Right renal cortex interstitium (tissue), 3 donors: ENCODE results near the gene MFSD12. TPM values are rescaled to one million over a fixed set of nuclear protein-coding genes. Genes with fewer than 3 reads are reported as not detected.

Experiments used
- DNase-seq, 3 donors: peaks; one replicate each; pipeline ENCODE4 v3.0.0-alpha.2; 2013; ENCODE audit warnings: low read depth in 3 of 3, low spot score in 2 of 3
- polyA plus RNA-seq, 3 donors: library from polyadenylated mRNA; unstranded; fragments of 120-200 nt; gene quantifications; one replicate each; pipeline ENCODE4 v1.2.1, GENCODE V29; 2013; ENCODE audit not compliant: insufficient read length in 3 of 3

The MFSD12 gene
- polyA plus RNA-seq: 10 to 100 TPM; 47.2 to 53.4 (median 48.2) TPM

DNA sequence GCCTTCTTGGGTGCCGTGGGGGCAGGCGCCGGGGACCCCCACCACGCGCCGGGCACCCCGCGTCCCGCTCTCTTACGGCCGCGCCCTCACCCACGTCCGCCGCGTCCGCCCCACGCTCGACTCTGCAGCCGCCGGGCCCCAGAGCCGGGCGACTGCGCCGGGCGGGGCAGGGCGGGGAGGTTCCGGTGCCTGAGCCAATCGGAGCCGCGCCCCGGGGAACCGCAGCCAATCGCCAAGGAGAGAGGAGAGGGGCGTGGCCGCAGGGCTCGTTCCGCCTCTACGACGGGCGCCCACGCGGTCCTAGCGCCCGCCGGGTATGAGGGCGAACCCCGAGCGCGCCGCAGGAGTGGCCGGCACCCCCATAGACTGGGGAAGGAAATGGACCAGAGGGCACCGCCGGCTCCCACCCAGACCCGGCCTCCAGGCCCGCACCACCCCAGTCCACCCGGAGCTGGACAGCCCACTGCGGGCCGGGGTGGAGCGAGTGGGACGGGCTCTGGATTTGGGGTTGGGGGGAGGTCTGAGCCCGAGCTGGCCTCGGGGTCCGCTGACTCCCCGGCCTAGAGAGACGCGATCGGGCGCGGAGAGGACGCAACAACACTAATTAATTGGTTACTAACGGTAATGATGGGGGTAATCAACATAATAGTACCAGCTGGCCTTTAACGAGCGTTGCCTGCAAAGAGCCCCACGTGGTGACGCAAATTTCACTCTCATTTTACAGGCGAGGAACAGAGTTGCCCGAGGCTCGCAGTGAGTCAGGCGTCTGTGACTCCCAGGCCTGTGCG, at the start of gene MFSD12:
MFSD12 (minus strand) TSS at position 126 of the 788 bp plus-strand sequence. CDS start 183 bp downstream, outside the sequence.
- DNase-seq: peak; percentile 66 to 88 (median 80)

DNA sequence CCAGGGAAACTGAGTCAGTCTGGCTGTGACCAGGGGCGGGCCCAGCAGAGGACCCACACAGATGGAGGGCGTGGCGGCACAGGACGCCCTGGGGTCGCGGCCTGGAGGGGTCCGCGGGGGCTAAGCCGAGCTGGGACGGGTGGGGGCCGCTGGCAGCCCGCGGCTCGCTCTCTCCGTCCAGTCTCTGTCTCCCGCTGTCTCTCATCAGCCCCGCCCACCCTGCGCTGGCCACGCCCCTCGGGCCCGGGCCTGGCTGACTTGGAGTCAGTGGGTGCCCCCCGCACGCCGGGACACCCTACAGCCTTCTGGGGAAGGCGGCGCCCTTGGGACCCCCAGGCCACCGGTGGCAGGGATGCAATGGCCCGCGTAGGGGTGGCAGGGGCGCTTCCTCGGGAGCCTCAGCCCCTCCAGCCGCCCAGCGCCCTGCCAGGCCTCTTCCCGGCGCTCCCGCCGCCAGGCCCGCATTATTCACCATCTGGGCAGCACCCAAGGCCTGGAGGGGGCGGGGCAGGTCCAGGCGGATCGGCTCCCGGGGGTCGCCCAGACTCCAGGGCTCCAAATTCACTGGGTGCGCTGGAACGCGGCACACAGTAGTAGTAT, 49.4 kb upstream of the MFSD12 start, which contains the start of gene TBXA2R:
TBXA2R (minus strand) TSS at position 186 of the 600 bp plus-strand sequence. CDS start 6,241 bp downstream, outside the sequence.
- DNase-seq: no peak

DNA sequence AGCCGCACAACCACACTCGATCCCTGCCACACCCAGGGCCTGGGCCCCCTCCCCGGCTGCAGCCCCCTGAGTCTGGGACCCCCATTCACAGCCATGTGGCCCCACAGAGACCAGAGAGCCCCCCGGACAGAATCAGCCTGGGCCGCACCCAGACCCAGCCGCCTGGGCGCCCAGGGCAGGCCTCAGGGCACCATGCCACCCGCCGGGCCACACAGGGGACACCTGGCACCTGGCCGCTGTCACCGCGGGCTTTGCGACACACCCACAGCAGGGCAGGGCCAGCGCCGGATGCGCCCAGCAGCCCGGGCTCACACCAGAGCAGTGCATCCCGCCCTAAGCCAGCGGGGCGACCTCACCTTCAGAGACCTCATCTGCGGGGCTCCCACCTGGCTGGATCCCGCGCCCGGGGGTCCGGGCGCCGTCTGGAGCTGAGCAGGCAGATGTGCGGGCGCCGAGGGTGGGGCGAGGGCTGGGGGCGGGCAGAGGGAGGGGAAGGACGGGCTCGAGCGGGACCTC, 48.8 kb upstream of the MFSD12 start:
- DNase-seq: no peak

DNA sequence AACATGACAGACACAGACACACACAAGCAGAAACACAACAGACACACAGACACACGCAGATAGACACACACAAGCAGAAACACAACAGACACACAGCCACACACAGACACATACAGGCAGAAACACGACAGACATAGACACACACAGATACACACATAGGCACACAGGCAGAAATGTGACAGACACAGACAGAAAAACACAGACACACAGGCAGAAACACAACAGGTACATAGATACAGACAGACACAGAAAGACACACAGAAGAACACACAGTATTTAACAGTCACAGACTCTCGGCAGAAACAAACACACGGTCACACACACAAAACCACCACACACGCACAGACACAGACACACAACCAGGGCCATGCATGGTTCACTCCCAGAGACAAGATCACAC, 48.4 kb upstream of the MFSD12 start:
- DNase-seq: no peak

DNA sequence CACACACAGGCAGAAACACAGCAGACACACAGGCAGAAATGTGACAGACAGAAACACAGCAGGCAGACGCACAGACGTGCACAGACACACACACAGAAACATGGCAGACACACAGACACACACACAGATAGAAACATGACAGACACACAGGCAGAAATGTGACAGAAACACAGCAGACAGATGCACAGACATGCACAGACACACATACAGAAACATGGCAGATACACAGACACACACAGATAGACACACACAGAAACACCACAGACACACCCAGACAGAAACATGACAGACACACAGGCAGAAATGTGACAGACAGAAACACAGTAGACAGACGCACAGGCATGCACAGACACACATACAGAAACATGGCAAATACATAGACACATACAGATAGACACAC, 48.0 kb upstream of the MFSD12 start:
- no peak for DNase-seq

DNA sequence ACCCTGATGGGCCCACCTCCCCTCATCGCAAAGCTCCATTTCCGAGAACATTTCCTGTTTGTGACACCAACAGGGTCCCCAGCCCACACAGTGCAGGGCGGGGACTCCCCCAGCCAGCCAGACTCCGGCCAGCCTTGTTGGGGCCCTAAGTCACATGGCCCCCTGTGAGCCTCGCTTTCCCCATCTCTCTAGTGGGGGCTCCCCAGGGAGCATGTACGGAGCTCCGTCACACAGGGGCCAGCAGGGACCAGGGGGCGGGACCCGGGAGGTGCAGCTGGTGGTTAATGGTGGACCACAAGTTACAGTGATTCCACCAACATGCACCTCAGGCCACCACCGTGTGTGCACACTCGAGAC, 47.6 kb upstream of the MFSD12 start:
- no peak for DNase-seq

DNA sequence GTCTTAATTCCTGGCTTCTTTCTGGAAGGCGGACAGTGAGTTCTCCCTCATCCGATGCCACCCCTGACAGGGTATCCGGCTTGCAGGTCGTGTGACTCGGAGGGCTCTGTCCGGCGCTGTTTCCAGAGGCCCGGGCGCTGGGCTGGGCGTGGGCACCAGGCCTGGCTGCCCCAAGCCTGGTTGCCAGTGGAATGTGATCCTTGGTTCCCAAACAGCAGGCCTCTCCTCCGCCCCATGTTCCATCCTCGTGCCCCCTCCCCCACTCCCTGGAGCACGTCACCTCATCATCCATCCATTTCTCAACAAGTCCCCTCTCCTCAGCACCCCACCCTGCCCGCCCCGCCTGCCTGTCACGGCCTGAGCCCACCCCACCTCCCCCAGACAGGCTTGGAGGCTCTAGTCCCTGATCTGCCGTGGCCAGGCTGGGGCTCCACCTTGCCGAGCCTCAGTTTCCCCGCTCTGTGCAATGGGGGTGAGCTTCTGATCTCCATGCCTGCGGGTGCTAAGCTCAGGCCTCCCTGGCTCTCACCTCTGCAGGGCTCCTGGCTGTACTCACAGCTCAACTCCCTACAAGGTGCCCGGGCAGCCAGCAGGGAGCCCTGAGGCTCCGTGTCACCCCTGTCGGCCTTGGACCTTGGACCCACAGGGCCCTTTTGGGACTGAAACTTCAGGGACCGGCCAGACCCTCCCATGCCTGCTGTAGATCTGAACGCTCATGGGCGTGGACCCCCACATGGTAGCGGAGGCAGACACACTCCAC, 47.0 kb upstream of the MFSD12 start:
- no peak for DNase-seq

DNA sequence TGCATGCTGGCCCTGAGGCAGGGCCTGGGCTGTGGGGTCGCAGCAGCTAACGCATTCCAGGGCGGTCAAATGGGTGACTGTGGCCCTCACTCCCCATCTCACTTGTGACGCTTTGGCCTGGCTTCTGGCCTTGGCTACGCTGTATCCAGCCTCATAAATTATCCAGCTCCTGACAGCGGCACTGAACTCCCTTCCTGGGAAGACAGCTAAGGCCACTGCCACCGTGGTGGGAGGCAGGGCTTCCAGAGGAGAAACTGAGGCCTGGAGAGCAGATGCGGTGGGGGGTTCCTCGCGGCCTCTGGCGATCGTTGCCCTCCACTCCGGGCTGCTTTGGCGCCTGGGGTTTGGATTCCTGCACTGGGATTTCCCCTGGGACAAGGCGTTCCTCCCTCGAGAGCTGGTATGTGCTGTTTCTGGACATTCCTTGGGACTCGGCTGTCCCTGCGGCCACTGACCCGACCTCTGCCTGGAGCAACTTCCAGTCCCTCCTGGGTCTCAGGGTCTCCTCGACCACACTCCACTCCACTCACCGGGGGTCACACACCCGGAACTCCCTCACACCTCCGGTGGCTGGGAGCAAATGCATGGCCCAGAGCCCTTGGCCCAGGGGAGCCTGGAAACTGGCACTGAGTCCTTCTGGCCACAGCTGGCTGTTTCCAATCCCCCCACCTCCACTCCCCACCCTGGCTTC, 45.9 kb upstream of the MFSD12 start:
- no peak for DNase-seq

DNA sequence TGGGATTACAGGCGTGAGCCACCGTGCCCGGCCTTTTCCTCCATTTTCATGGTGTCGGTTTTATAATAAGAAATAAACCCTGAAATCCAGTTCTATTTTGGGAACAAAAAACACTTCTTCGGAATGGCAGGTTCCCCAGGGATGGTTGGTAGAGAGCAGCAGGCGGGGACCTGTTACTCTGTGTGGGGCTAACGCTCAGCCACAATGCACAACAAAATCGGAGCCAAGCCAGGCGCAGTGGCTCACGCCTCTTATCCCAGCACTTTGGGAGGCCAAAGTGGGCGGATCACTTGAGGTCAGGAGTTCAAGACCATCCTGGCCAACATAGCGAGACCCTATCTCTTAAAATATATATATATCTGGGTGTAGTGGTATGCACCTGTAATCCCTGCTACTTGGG, 43.6 kb upstream of the MFSD12 start:
- no peak for DNase-seq

DNA sequence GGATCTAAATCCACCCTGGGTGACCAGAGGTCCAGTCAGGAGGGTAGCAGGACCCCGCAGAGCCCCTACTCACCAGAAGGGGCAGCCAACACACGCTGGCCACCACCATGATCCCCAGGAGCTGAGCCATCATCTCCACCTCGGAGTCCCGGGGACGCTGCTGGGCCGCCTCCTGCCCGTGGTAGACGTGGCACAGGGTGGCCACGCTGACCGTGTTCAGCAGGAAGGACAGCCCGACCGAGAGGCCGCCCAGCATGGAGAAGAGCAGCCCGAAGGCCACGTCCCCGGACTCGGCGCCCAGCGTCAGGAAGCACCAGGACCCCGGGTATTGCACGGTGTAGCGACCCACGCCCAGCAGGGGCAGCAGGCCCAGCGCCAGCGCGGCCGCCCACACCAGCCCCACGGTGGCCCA, 42.4 kb upstream of the MFSD12 start:
- DNase-seq: no peak

DNA sequence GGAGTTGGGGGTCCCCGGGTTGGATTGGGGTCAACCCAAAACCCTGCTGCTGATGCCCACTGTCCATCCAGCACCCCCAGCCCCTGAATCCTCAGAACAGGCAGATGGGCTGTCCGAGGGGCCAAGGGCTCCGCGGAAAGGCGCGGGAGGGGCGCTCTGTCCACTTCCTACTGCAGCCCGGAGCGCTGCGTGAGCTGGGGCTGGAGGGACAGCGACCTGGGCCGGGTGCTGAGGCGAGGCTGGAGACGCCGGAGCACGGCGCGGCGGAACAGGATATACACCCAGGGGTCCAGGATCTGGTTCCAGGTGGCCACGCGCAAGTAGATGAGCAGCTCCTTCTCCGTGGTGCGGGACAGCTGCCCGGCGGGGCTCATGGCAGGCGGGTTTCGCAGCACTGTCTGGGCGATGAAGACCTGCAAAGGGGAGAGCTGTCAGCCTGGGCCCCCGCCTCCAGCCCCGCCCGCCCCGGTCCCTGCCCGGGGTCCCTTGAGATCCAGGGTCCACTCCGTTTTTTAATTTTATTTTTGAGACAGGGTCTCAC, 38.2 kb upstream of the MFSD12 start:
- no peak for DNase-seq

DNA sequence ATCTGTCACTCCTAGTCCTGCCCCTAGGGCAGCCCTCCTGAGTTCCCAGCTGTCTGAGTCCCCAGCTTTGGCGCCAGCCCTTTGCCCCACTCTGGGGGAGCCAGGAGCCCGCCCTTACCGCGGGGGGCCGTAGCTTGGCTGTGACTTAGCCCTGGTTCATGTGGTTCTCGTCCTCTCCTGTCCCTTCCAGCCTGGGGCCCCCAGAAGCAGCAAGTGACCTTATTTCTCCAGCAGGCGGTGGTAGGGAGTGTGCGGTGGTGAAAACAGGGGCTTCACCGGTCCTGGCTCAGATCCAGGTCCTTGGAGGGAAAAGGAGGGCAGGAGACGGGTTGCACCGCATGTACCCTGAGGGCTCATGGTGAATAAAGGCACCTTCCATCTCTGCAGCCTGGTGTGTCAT, 35.8 kb upstream of the MFSD12 start:
- no peak for DNase-seq

DNA sequence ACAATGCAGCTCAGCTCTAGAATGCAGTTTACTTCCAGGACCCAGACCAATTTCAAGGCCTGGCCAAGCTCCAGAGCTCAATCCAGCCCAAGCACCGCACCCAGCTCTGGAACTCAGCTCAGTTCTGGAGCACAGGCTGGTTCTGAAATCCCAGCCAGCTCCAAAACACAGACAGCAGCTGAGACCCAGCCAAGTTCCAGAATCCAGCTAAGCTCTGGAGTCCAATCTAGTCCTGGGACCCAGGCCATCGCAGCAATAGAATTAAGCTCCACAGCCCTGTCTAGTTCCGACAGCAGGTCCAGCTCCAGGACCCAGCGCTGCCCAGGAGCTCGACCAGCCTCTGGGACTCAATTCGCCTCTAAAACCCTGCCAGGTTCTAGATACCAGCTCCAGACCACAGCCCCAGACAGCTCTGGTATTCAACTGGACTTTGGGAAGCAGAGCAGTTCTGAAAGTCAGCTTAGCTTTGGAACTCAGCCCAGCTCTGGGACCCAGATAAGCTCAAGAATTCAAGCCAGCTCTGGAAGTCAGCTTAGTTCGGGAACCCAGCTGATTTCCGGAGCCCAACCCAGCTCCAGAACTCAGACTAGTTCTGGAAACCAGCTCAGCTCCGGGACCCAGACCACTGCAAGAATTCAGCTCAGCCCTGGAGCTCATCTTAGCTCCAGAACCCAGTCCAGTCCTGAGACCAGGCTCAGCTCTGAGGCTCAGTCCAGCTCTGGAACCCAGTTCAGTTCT, 34.7 kb upstream of the MFSD12 start:
- no peak for DNase-seq

DNA sequence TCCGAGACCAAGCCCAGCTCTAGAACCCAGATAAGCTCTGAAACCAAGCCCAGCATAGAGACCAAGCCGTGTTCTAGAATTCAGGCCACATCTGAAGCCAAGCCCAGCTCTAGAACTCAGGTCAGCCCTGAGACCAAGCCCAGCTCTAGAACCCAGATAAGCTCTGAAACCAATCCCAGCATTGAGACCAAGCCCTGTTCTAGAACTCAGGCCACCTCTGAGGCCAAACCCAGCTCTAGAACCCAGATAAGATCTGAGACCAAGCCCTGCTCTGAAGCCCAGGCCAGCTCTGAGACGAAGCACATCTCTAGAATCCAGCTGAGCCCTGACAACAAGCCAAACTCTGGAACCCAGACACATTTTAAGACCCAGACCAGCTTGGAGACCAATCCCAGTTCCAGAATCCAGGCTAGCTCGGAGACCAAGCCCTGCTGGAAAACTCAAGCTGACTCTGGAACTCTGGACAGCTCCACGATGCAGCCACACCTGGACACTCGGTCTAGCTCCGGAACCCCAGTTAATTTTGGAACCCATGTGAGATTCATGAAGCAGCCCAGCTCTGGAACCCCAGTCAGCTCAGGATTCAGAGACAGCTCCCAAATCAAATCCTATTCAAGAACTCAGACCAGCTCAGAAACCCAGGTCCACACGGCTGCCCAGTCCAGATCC, 33.7 kb upstream of the MFSD12 start:
- no peak for DNase-seq

DNA sequence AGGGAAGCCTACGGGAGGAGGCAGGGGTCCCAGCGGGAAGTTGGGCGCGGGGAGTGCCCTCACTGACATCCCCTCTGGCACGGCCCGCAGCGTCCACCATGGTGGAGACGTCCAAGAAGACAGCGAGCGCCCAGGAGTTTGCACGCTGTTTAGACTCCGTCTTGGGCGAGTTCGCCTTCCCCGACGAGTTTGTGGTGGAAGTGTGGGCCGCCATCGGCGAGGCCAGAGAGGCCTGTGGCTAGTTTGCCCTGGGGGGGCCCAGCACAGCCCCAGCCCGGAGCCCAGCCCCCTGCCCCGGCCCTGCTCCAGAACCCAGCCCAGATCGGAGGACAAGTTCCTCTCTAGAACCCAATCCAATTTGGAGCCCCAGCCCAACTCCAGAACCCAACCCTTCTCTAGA, 32.6 kb upstream of the MFSD12 start:
- no peak for DNase-seq

DNA sequence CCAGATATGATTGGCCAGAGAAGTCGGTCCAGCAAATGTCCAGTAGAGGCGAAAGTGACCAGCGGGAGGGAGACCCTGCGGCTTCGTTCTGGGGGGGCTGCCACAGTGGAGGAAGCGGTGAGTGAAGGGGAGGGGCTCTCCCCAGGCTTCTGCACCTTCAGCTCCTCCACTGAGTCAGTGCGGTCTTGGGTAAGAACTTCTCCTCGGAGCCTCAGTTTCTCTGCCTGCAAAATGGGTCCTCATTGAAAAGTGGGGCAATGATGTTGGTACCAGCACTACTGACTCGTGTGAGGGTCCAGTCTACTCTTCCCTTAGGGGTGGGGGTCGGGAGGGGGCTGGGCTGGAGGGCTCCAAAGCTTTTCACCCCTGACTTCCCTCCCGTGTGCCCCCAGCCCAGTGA, 32.1 kb upstream of the MFSD12 start:
- no peak for DNase-seq

DNA sequence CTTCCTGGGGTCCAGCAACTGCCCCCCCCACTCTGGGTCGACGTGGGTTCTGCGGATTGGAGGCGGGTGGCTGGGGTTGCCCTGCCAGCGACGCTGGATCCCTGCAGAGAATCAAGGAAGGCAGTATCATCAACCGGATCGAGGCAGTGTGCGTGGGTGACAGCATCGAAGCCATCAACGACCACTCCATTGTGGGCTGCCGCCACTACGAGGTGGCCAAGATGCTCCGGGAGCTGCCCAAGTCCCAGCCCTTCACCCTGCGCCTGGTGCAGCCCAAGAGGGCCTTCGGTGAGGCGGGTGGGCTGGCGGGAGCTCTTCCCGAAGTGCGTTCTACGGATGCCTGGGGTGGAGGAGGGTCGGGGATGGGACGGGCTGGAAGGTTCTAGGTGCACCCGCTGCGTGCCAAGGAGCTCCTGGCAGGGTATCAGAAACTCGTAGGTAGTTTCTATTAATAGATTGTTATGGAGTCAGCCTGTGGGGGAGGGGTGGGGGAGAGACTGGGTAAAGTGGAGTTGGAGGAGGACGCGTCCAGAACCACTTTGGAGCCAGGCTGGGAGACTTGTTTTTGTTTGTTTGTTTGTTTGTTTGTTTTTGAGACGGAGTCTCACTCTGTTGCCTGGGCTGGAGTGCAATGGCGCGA, 29.4 kb upstream of the MFSD12 start:
- no peak for DNase-seq

DNA sequence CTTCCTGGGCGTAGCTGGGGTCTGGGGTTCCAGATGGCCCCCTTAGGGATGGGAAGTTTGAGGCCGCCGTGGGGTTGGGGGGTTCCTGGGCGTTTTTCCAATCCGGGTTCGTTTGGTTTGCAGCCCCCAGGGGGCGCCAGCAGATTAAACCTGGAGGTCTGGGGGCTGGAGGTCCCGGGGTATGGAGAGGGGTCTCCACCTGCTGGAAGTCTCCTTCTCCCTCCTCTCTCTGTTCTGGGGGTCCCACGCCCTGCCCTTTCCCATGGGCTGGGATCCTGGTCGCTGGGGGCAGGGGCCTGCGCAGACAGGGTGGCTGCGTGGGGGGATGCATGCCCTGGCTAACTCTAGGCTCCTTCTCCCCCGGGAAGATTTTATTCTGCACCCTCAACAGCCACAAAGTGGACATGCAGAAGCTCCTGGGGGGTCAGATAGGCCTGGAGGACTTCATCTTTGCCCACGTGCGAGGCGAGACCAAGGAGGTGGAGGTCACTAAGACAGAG, 28.8 kb upstream of the MFSD12 start:
- no peak for DNase-seq
